Esophagus mucosa (tissue), 1 donor: ENCODE measurements around the gene FTCDNL1. TPM values are rescaled to one million over a fixed set of nuclear protein-coding genes. Genes with fewer than 3 reads are reported as not detected.

Experiments used
- ATAC-seq: fragments of 200-7000 bp; cut with Tn5 transposase; one replicate; pipeline ENCODE4 v1.9.1; 2020
- total RNA-seq: library from RNA; stranded (reverse); gene quantifications from one replicate; pipeline ENCODE4 v1.2.4, GENCODE V29; 2023
- donor health status: DM: yes; HTN: yes; CAD: no.

Gene FTCDNL1
- total RNA-seq, 1 donor from 2014 or later = 1.6 TPM

- peak; percentile 42 for ATAC-seq
Measured at GRCh38 chr2:199739413-199740110, 111.4 kb downstream of the FTCDNL1 start.

GRCh38 chr2:199738727-199739412, 112.1 kb downstream of the FTCDNL1 start:
- ATAC-seq = no peak

GRCh38 chr2:199734651-199735050, 116.3 kb downstream of the FTCDNL1 start:
- ATAC-seq = no peak

DNA sequence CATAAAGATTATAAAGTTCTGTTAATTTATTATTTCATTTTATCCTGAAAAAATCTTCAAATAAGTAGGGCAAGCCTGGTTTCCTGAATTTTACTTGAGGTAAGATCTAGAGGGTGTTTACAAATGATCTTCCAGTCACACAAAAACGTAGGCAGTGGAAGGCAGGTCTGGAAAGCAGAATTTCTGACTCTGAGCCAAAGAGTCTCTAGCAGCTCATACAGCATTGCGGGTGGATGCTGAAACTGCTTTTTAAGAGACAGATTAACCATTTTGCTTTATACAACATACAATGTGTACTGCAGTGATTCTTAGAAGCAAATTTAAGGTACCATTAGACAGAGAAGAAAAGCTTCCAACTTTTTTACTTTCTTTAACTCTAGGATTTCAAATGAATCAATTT, 117.0 kb downstream of the FTCDNL1 start:
- no peak for ATAC-seq

GRCh38 chr2:199727801-199728200, 123.2 kb downstream of the FTCDNL1 start:
- no peak for ATAC-seq

DNA sequence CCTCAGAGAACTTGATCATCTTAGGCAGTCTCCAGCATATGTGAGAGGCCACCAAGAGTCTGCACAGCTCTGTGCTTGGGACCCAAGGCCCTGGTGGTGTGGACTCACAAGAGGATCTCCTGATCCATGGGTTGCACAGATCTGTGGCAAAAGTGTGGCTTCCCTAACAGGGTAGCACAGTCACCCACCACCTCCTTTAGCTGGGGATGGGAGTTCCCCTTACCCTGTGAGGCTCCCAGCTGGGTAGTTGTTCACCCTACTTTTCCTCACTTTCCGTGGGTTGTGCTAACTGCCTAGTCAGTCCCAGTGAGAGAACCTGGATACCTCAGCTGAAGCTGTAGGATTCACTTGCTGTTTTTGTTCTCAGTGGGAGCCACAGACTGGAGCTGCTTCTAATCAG, 123.7 kb downstream of the FTCDNL1 start:
- no peak for ATAC-seq

DNA sequence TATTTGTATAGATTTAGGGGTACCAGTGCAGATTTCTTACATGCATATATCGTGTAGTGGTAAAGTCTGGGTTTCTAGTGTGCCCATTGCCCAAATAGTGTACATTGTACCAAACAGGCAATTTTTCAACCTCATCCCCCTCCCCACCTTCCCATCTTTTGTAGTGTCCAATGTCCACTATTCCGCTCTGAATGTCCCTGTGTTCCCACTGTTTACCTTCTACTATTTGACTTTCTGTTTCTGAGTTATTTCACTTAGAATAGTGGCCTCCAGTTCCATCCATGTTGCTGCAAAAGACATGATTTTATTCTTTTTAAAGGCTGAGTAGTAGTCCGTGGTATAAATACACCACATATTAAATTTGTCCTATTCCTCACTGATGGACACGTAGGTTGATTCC, 132.9 kb downstream of the FTCDNL1 start:
- no peak for ATAC-seq

DNA sequence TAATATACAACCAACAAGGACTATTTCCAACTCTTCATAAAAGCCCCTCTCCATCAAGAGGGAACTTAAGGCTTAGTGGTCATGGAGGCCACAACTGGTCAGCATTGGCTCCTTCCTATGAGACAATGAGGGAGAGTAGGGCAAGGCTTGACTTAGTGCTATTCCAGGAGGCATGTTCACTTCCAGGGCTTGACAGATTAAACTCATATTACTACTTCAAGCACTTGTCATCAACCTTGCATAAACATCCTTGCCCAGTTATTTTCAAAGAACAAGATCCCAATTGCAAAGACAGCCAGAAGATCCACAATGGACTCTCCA, 133.4 kb downstream of the FTCDNL1 start:
- ATAC-seq = no peak

DNA sequence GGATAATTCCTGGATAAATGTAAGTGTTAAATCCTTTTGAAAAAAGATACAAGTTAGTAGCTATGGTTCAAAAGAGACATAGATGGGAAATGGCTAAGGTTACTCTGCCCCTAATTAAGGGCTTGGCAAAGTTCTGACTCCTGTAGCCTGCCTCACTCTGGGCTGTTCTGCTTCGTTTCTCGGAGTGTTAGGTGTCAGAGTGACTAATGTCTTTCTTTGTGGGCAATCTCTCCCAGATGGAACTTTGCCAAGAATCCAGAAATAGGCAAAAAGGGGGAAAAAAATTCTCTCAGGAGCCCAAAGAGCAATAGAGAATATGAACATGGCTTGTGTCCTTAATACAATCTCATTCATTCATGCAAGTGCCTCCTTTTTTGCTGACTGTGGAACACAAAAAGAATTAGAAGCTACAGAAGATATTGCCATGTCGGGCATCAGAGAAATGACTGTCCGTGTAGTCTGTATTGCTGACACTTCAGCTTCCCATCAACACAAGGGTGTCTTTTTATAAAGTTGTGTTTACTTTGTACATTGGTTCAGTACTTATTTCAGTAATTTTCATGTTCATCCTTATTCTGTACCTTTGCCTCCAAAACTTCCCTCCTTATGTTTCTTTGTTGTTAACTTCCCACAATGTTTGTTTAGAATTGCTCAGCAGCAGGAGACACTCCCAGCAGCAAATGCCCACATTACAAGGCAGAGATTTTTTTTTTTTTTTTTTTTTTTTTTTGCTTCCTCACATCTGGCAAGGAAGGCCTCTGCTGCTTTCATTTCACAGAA, 134.0 kb downstream of the FTCDNL1 start:
- ATAC-seq = no peak

- no peak for ATAC-seq
Measured at GRCh38 chr2:199713746-199714145, 137.2 kb downstream of the FTCDNL1 start.

DNA sequence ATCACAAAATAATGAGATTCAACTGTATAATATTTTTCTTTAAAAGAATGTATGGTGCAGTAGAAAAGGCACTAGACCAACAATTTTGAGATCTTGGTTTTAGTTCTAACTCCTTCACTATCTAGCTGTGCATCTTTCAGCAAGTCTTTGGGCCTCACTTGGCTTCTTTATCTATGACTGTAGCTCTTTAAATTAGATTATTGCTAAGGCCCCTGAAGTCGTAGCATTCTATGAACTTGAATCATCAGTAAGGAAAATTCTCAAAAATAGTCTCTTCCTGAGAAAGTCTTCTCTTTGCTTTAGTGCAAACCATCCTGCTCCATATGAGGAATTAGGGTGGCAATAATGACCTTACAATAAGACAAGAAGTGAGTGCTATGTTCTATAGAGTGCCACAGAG, 140.4 kb downstream of the FTCDNL1 start:
- no peak for ATAC-seq

Other genes with a start within 250 kb of the FTCDNL1 start
- gene C2orf69, start 60.1 kb upstream of the FTCDNL1 start, total RNA-seq = 7.7 TPM
- 4.5 TPM for gene TYW5, start 104.3 kb upstream of the FTCDNL1 start, total RNA-seq
- gene MAIP1, start 104.4 kb upstream of the FTCDNL1 start, total RNA-seq = 17.7 TPM